GM23248 (cell line): ENCODE results near the gene TEDDM1.

Experiments used
- EZH2 ChIP-seq: fragments of 200-600 bp; sonication (generic); IDR thresholded peaks from 2 replicates; pipeline ENCODE4 v1.6.1; 2018; ENCODE audit warnings: antibody characterized with exemption, mild to moderate bottlenecking; ENCODE audit not compliant: insufficient read depth, poor library complexity, severe bottlenecking
- EZH2phosphoT487 ChIP-seq: fragments of 200-600 bp; sonication (generic); IDR thresholded peaks from 2 replicates; pipeline ENCODE4 v1.6.1; 2018; ENCODE audit warnings: antibody characterized with exemption, moderate library complexity, mild to moderate bottlenecking, low read depth; ENCODE audit not compliant: insufficient read depth

GRCh38 chr1:182374101-182374834 lies 26.2 kb downstream of the TEDDM1 start:
- TF ChIP-seq EZH2 (no peak), EZH2phosphoT487 (no peak)
